ENCODE measurements around the gene ZNF516.

ZNF516 gene

GRCh38 chr18:76452357-76452756 lies 42.7 kb downstream of the ZNF516 start:
- Histone ChIP-seq H3F3A (ENCODE audit: control insufficient read depth, insufficient read depth) (peaks cover 3% of the 10 kb centered on the region; the same call in 1 of the 2 replicates), H3K27me3 (ENCODE audit: control insufficient read depth, low read length) (no peaks in the 10 kb centered on the region), H3K36me3 (ENCODE audit: control insufficient read depth, low read length) (peaks cover 8% of the 10 kb centered on the region), H3K4me1 (ENCODE audit: control insufficient read depth, low read length) (peaks cover 54% of the 10 kb centered on the region), H3K9me2 (replicated peaks; ENCODE audit: control insufficient read depth, low read length) (no peaks in the 10 kb centered on the region), H3K4me3 (ENCODE audit: low read length) (no peak overlapping the region), H4K20me1 (ENCODE audit: control insufficient read depth, insufficient read depth, low read depth, low read length) (peaks cover 24% of the 10 kb centered on the region), H3K79me2 (ENCODE audit: control insufficient read depth, low read length) (peaks cover 100% of the 10 kb centered on the region), H3K9me3 (ENCODE audit: control insufficient read depth, insufficient read depth, low read length) (no peaks in the 10 kb centered on the region), H3K4me2 (ENCODE audit: low read length) (no peak overlapping the region), H3K27ac (ENCODE audit: low read depth, low read length) (no peak overlapping the region)
- no peak for TF ChIP-seq CTCF (IDR thresholded peaks at IDR 0.05; ENCODE audit: low read depth, low read length, poor library complexity, severe bottlenecking)
- TF ChIP-seq EZH2phosphoT487 (IDR thresholded peaks at IDR 0.05; ENCODE audit: borderline replicate concordance, low read length) = no peak

GRCh38 chr18:76451396-76452331 lies 43.4 kb downstream of the ZNF516 start:
- peaks cover 100% of the 10 kb centered on the region for H3K79me2 ChIP-seq (ENCODE audit: control insufficient read depth, low read length)
- H3K36me3 ChIP-seq (ENCODE audit: control insufficient read depth, low read length) = peaks cover 3% of the 10 kb centered on the region
- no peaks in the 10 kb centered on the region for H3K27me3 ChIP-seq (ENCODE audit: control insufficient read depth, low read length)
- no peaks in the 10 kb centered on the region for H3K9me2 ChIP-seq (replicated peaks; ENCODE audit: control insufficient read depth, low read length)
- peaks cover 47% of the 10 kb centered on the region for H3K4me1 ChIP-seq (ENCODE audit: control insufficient read depth, low read length)
- no peaks in the 10 kb centered on the region for H3K9me3 ChIP-seq (ENCODE audit: control insufficient read depth, insufficient read depth, low read length)
- peak overlapping the region; percentile 72 for H3K4me2 ChIP-seq (ENCODE audit: low read length)
- peak overlapping the region; percentile 58 for H3K4me3 ChIP-seq (ENCODE audit: low read length)
- peaks cover 17% of the 10 kb centered on the region for H4K20me1 ChIP-seq (ENCODE audit: control insufficient read depth, insufficient read depth, low read depth, low read length)
- TF ChIP-seq CTCF (IDR thresholded peaks at IDR 0.05; ENCODE audit: low read depth, low read length, poor library complexity, severe bottlenecking) (no peak), EZH2phosphoT487 (IDR thresholded peaks at IDR 0.05; ENCODE audit: borderline replicate concordance, low read length) (no peak)
- no peak overlapping the region for H3K27ac ChIP-seq (ENCODE audit: low read depth, low read length)
- H3F3A ChIP-seq (ENCODE audit: control insufficient read depth, insufficient read depth) = peaks cover 3% of the 10 kb centered on the region; the same call in 1 of the 2 replicates

- peaks cover 37% of the 10 kb centered on the region for H3K4me1 ChIP-seq (ENCODE audit: control insufficient read depth, low read length)
- peaks cover 2% of the 10 kb centered on the region; the same call in 1 of the 2 replicates for H3K36me3 ChIP-seq (ENCODE audit: control insufficient read depth, low read length)
- H4K20me1 ChIP-seq (ENCODE audit: control insufficient read depth, insufficient read depth, low read depth, low read length) = peaks cover 11% of the 10 kb centered on the region
- peak overlapping the region; percentile 72 for H3K4me2 ChIP-seq (ENCODE audit: low read length)
- TF ChIP-seq EZH2phosphoT487 (IDR thresholded peaks at IDR 0.05; ENCODE audit: borderline replicate concordance, low read length) = no peak
- TF ChIP-seq CTCF (IDR thresholded peaks at IDR 0.05; ENCODE audit: low read depth, low read length, poor library complexity, severe bottlenecking) = no peak
- H3K79me2 ChIP-seq (ENCODE audit: control insufficient read depth, low read length) = peaks cover 100% of the 10 kb centered on the region
- no peaks in the 10 kb centered on the region for H3K9me3 ChIP-seq (ENCODE audit: control insufficient read depth, insufficient read depth, low read length)
- peak overlapping the region; percentile 58 for H3K4me3 ChIP-seq (ENCODE audit: low read length)
- H3K27me3 ChIP-seq (ENCODE audit: control insufficient read depth, low read length) = no peaks in the 10 kb centered on the region
- H3K9me2 ChIP-seq (replicated peaks; ENCODE audit: control insufficient read depth, low read length) = no peaks in the 10 kb centered on the region
- peaks cover 3% of the 10 kb centered on the region; the same call in 1 of the 2 replicates for H3F3A ChIP-seq (ENCODE audit: control insufficient read depth, insufficient read depth)
- no peak overlapping the region for H3K27ac ChIP-seq (ENCODE audit: low read depth, low read length)
Measured at GRCh38 chr18:76450452-76451395, 44.3 kb downstream of the ZNF516 start.

All from DOHH2 (cell line).